ENCODE data around the gene ANKK1. TPM values are rescaled to one million over a fixed set of nuclear protein-coding genes. Genes with fewer than 3 reads are reported as not detected.

ANKK1 gene
- total and polyA plus RNA-seq, 4 donors: 0.01 to 0.08 TPM; not detected in 2

GRCh38 chr11:113398669-113399430 is 11.3 kb downstream of the ANKK1 start:
- TF ChIP-seq MAX (IDR thresholded peaks at IDR 0.05) (no peak), JUND (IDR thresholded peaks at IDR 0.05) (no peak), EGR1 (IDR thresholded peaks at IDR 0.05; ENCODE audit: low read depth in 2 of 2) (no peak), YY1 (IDR thresholded peaks at IDR 0.05) (no peak), CTCF (IDR thresholded peaks at IDR 0.05; ENCODE audit: low read depth, low read length, missing input control) (no peak), SP1 (IDR thresholded peaks at IDR 0.05) (no peak)
- Histone ChIP-seq H3K9me3 (ENCODE audit: control insufficient read depth in 4 of 4, low read length in 3 of 4) (no peaks in the 10 kb centered on the region), H3K4me1 (ENCODE audit: control insufficient read depth in 4 of 4, insufficient read depth in 4 of 4, low read length in 3 of 4) (no peaks in the 10 kb centered on the region), H3K27ac (ENCODE audit: low read depth in 1 of 2, low read length in 2 of 2) (no peak overlapping the region), H3K4me3 (ENCODE audit: low read depth in 1 of 3, low read length in 3 of 3) (no peak overlapping the region), H3K27me3 (ENCODE audit: control insufficient read depth in 4 of 4, insufficient read depth in 4 of 4, low read length in 3 of 4) (no peaks in the 10 kb centered on the region), H3K36me3 (ENCODE audit: control insufficient read depth in 4 of 4, insufficient read depth in 3 of 4, low read depth in 1 of 4, low read length in 3 of 4) (no peaks in the 10 kb centered on the region), H3K9ac (ENCODE audit: low read depth in 1 of 2, low read length in 2 of 2) (no peak overlapping the region)
- no peak for DNase-seq (ENCODE audit: low spot score)
- WGBS: 85% methylated on average over 24 of the region's 24 CpGs

- Histone ChIP-seq H3K4me3 (ENCODE audit: low read depth in 1 of 3, low read length in 3 of 3) (no peak overlapping the region), H3K27ac (ENCODE audit: low read depth in 1 of 2, low read length in 2 of 2) (no peak overlapping the region), H3K4me1 (ENCODE audit: control insufficient read depth in 4 of 4, insufficient read depth in 4 of 4, low read length in 3 of 4) (no peaks in the 10 kb centered on the region), H3K27me3 (ENCODE audit: control insufficient read depth in 4 of 4, insufficient read depth in 4 of 4, low read length in 3 of 4) (peaks cover 0 to 2% (median 0%) of the 10 kb centered on the region in 4 donors), H3K36me3 (ENCODE audit: control insufficient read depth in 4 of 4, insufficient read depth in 3 of 4, low read depth in 1 of 4, low read length in 3 of 4) (no peaks in the 10 kb centered on the region), H3K9me3 (ENCODE audit: control insufficient read depth in 4 of 4, low read length in 3 of 4) (no peaks in the 10 kb centered on the region), H3K9ac (ENCODE audit: low read depth in 1 of 2, low read length in 2 of 2) (no peak overlapping the region)
- 73% methylated on average over 5 of the region's 5 CpGs for WGBS
- DNase-seq (ENCODE audit: low spot score): no peak
- no peak for TF ChIP-seq NR2F2 (IDR thresholded peaks at IDR 0.05)
These were observed 13.2 kb downstream of the ANKK1 start for GRCh38 chr11:113400631-113401230.

GRCh38 chr11:113401718-113402117 is 14.1 kb downstream of the ANKK1 start:
- WGBS: 33% methylated on average over 2 of the region's 2 CpGs
- Histone ChIP-seq H3K4me3 (ENCODE audit: low read depth in 1 of 3, low read length in 3 of 3) (no peak overlapping the region), H3K9me3 (ENCODE audit: control insufficient read depth in 4 of 4, low read length in 3 of 4) (no peaks in the 10 kb centered on the region), H3K27me3 (ENCODE audit: control insufficient read depth in 4 of 4, insufficient read depth in 4 of 4, low read length in 3 of 4) (peaks cover 0 to 2% (median 0%) of the 10 kb centered on the region in 4 donors), H3K36me3 (ENCODE audit: control insufficient read depth in 4 of 4, insufficient read depth in 3 of 4, low read depth in 1 of 4, low read length in 3 of 4) (no peaks in the 10 kb centered on the region), H3K27ac (ENCODE audit: low read depth in 1 of 2, low read length in 2 of 2) (no peak overlapping the region), H3K9ac (ENCODE audit: low read depth in 1 of 2, low read length in 2 of 2) (no peak overlapping the region), H3K4me1 (ENCODE audit: control insufficient read depth in 4 of 4, insufficient read depth in 4 of 4, low read length in 3 of 4) (no peaks in the 10 kb centered on the region)
- TF ChIP-seq RXRA (IDR thresholded peaks at IDR 0.05): no peak
- no peak for TF ChIP-seq JUND (IDR thresholded peaks at IDR 0.05)
- no peak for TF ChIP-seq HNF4G (IDR thresholded peaks at IDR 0.05)
- no peak for TF ChIP-seq EGR1 (IDR thresholded peaks at IDR 0.05; ENCODE audit: low read depth in 2 of 2)
- no peak for TF ChIP-seq SP1 (IDR thresholded peaks at IDR 0.05)
- TF ChIP-seq ATF3 (IDR thresholded peaks at IDR 0.05): no peak
- DNase-seq (ENCODE audit: low spot score): no peak

Data from liver (tissue), 9 donors.